Medulla oblongata (tissue), 1 donor: ENCODE results near the gene CACNA2D3.
"Not testable (repeated sequence)": the region's sequence is repeated elsewhere in the genome, so short reads cannot be mapped to it uniquely, and the experiment has no call there.

Source experiments
- DNase-seq: peaks from one replicate; pipeline ENCODE4 v3.0.0-alpha.2; 2015; ENCODE audit errors: extremely low spot score

CACNA2D3 gene

GRCh38 chr3:54631516-54632325, 509.4 kb downstream of the CACNA2D3 start:
- no peak for DNase-seq

GRCh38 chr3:54632326-54632665, 509.9 kb downstream of the CACNA2D3 start:
- DNase-seq, result no peak

DNA sequence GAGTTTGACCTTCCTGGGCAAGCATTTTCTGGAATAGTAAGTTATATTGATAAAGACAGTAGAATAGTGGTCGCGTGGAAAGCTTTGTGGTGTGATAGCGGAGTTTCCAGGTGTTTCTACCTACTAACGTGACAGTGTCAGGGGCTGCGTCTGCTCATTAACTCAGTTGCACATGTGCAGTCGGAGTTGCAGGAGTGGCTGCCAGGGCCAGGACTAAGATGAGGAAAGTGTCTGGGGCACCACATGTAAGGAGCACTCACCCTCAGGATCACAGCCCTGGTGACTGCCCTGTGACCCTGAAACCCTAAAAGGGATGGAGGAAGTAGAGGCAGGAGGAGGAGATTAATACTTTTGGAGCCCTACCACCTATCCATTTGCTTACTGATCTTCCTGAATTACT, 510.5 kb downstream of the CACNA2D3 start:
- DNase-seq, result no peak

- DNase-seq, result no peak
These were observed 511.2 kb downstream of the CACNA2D3 start for GRCh38 chr3:54633444-54634121.

DNA sequence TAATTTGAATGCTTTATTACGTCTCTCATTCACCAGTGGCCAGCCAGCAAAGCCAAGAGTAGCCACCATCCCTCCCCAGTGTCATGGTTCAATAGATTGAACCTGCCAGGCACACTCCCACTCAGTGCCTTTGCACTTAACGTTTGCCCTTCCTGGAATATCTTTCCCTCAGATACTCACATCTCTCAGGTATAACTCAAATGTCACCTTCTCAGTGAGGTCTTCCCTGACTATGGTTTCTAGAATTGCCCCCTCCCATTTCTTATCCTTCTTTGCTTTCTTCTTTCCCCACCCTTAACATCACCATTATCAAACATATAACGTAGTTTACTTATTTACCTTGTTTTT, 511.7 kb downstream of the CACNA2D3 start:
- no peak for DNase-seq

DNA sequence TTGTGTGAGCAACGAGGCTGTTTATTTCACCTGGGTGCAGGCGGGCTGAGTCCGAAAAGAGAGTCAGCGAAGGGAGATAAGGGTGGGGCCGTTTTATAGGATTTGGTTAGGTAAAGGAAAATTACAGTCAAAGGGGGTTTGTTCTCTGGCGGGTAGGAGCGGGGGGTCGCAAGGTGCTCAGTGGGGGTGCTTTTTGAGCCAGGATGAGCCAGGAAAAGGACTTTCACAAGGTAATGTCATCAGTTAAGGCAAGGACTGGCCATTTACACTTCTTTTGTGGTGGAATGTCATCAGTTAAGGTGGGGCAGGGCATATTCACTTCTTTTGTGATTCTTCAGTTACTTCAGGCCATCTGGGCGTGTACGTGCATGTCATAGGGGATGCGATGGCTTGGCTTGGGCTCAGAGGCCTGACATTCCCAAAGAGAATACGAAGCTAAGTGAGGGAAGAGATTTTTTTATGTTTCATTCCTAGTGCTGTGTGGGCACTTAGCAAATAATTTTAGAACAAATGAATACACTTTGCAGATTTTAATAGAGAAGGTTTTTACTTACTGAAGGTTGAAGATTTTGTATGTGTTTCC, 517.5 kb downstream of the CACNA2D3 start:
- DNase-seq, result not testable (repeated sequence)

DNA sequence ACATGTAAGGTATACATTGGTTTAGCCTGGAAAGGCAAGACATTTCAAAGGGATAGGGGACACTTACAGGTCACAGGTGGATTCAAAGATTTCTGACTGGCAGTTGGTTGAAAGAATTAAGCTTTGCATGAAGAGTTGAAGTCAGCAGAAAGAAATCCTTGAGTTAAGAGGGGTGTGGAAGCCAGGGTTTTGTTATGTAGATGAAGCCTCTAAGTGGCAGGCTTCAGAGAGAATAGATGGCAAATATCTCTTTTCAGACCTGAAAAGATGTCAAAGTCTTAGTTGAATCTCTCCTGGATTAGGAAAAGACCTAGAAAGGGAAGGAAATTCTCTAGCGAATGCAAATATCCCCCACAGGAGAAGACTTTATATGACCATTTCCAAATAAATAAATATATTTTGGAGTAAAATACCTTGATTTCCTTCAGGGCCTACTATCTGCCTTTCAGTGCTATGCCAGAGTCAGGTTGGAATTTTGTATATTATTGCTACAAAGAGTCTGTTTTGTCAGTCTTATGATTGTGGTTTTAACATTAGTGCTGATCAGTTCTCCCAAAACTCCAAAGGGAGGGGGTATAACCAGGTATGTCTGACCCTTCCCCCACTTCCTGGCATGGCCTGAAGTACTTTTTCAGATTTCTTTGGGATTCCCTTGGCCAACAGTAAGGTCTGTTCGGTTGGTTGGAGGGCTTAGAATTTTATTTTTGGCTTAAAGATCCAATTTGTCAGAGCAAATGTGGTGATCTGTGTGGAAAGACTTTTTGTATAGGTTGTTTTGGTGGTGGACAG, 519.1 kb downstream of the CACNA2D3 start:
- no peak for DNase-seq

- no peak for DNase-seq
These were observed 519.8 kb downstream of the CACNA2D3 start for GRCh38 chr3:54642147-54642546.

DNA sequence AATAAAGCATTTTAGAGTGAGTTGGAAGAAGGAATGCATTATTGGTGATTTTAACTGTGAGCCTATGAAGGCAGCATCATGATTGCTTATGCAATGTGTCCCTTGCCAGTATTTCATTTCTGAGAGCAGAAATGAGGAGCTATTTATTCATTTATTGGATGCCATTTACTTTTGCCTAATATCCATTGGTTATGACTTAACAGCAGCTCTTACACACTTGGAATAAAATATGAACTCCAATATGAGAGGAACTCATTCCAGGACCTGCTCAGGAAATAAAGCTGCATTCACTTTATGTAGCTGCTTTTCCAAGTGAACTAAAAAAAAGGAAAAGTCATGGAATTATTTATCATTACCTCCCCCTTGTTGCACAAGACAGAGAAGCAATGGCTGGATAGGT, 525.4 kb downstream of the CACNA2D3 start:
- no peak for DNase-seq

DNA sequence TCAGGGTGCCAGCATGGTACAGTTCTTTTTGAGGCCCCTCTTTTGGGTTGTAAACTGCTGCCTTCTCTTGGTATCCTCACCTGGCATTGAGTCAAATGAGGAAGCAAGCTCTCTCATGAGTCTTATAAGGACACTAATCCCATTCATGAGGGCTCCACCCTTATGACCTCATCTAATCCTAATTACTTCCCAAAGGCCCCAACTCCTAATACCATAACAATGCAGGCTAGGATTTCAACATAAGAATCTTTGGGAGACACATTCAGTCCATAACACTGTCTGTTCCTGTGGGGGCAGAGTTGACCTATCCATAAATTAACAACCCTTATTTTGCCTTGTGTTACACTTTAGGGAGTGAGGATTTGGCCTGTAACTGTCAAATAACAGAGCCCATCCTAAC, 527.2 kb downstream of the CACNA2D3 start:
- no peak for DNase-seq

- DNase-seq, result no peak
These were observed 531.3 kb downstream of the CACNA2D3 start for GRCh38 chr3:54653456-54654195.

GRCh38 chr3:54654776-54655175, 532.4 kb downstream of the CACNA2D3 start:
- DNase-seq, result no peak

- DNase-seq, result peak; percentile 14
These were observed 537.0 kb downstream of the CACNA2D3 start for GRCh38 chr3:54659347-54659746.

DNA sequence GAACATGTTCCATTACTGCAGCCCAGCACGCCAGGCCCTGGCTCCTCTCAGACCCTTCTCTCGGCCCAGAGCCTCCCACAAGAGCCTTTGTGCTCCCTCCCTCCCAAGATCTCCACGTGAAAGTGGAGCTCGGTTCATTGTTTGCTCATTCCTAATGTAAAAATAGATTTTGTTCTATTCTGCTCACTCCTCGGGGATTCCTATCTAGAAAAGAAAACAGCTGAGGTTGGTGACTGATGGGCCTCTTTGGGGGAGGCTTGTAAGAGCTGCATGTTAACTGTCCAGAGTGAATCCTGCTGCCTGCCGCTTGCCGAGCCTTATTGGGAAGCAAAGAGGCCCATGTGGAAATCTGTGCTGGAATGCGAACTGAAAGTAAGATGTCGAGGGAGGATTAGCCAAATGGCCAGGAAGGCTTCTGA, 538.4 kb downstream of the CACNA2D3 start:
- DNase-seq, result peak; percentile 4

- DNase-seq, result no peak
These were observed 538.8 kb downstream of the CACNA2D3 start for GRCh38 chr3:54661151-54661550.

DNA sequence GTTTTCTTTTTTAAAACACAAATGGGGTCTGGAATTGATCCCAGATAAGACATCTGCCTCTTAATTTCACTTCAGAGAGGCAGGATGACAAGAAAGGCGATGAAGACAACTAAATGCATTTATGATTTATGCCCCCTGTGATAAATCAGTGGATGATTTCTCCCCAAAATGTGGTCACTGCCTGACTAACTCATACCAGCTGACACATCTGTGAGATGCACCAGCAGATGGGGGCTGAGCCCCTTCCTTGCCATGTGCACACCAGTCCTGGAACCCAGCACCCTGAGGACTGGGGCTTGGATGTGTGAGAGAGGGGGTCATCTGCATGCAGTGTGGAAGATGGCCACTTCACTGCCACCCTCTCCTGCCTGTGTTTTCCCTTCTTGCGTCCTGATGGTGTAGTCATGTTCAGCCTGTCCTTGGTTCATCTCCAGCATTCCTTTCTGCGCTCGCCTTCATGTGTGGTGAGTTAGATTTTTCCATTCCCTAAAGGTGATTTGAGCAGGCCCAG, 541.2 kb downstream of the CACNA2D3 start:
- DNase-seq, result no peak

GRCh38 chr3:54665016-54665600, 542.8 kb downstream of the CACNA2D3 start:
- no peak for DNase-seq

DNA sequence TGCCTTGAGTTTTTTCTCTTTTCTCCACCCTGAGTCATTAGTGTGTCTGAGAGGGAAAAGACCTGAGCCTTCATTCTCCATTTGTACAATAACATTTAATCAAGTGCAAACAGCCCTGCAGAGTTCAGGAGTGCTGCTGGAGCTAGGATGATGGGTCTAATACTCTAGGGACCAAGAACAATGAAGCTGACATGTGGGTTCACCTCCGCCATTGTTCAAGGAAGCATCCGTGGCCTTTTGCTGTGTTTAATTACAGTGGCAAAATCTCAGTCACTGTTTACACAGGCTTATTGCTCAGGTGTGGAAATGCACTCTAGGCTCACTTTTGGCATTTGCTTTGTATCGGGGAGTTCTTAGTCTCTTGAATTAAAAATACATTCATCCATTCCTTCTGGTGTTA, 545.9 kb downstream of the CACNA2D3 start:
- no peak for DNase-seq

GRCh38 chr3:54670201-54671000, 548.0 kb downstream of the CACNA2D3 start:
- no peak for DNase-seq

- no peak for DNase-seq
These were observed 549.2 kb downstream of the CACNA2D3 start for GRCh38 chr3:54671511-54671910.
